Activated T-helper 17 cell treated with anti-CD3 and anti-CD28 coated beads, Interleukin-2, amount 50 U/mL, for 72 hours (primary cell): ENCODE data around the gene PNO1. TPM values are rescaled to one million over a fixed set of nuclear protein-coding genes. Genes with fewer than 3 reads are reported as not detected.

ENCODE experiments used
- ATAC-seq: fragments of 150-1000 bp; cut with Tn5 transposase; replicated peaks from 2 replicates; pipeline ENCODE4 v1.10.0; 2021; ENCODE audit warnings: mild to moderate bottlenecking, moderate library complexity
- H3K27ac Mint-ChIP-seq: one replicate; pipeline ENCODE4 v1.8.0; 2022; ENCODE audit warnings: mixed read lengths
- H3K27me3 Mint-ChIP-seq: one replicate; pipeline ENCODE4 v1.8.0; 2022; ENCODE audit warnings: mixed read lengths
- H3K36me3 Mint-ChIP-seq: one replicate; pipeline ENCODE4 v1.8.0; 2022; ENCODE audit warnings: low read depth, mild to moderate bottlenecking, mixed read lengths
- H3K4me1 Mint-ChIP-seq: one replicate; pipeline ENCODE4 v1.8.0; 2022; ENCODE audit warnings: mixed read lengths
- H3K4me3 Mint-ChIP-seq: one replicate; pipeline ENCODE4 v1.8.0; 2022; ENCODE audit warnings: mild to moderate bottlenecking, mixed read lengths
- H3K9me3 Mint-ChIP-seq: one replicate; pipeline ENCODE4 v1.8.0; 2022; ENCODE audit warnings: mixed read lengths
- total RNA-seq, 2 donors: library from RNA; stranded (reverse); gene quantifications; one replicate each; pipeline ENCODE4 v1.2.3, GENCODE V29; 2022

PNO1 gene
- total RNA-seq, 2 donors from 2014 or later = 10.1 to 27.7 TPM

GRCh38 chr2:68134554-68134953 is 23.1 kb upstream of the PNO1 start:
- no peak for ATAC-seq
- no peak overlapping the region for H3K27ac Mint-ChIP-seq
- H3K4me3 Mint-ChIP-seq = no peak overlapping the region
- H3K4me1 Mint-ChIP-seq = no peaks in the 10 kb centered on the region
- H3K9me3 Mint-ChIP-seq = no peaks in the 10 kb centered on the region
- peaks cover 78% of the 10 kb centered on the region for H3K36me3 Mint-ChIP-seq
- H3K27me3 Mint-ChIP-seq = no peaks in the 10 kb centered on the region

- Mint-ChIP-seq H3K27me3 (no peaks in the 10 kb centered on the region), H3K9me3 (no peaks in the 10 kb centered on the region), H3K36me3 (peaks cover 78% of the 10 kb centered on the region), H3K4me3 (no peak overlapping the region), H3K4me1 (no peaks in the 10 kb centered on the region), H3K27ac (no peak overlapping the region)
- ATAC-seq = no peak
Measured at GRCh38 chr2:68135448-68136320, 22.0 kb upstream of the PNO1 start.

DNA sequence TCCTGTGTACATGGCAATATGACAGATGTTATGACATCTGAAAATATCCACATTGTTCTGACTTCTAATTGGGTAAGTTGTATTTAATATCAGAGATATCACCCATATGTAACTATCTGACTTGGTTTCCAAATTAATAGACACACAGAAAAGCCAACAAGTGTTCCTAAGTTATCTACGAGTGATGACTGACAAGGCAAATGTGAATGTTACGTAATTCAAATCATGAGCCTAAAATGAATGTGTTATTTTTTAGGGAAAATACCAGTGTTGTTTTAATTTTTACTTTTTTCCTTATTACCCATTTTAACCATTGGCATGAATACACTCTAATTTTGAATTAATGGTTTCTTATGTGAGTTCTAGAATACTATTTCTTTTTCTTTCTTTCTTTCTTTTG is 15.8 kb upstream of the PNO1 start:
- H3K36me3 Mint-ChIP-seq = peaks cover 30% of the 10 kb centered on the region
- H3K4me1 Mint-ChIP-seq = no peaks in the 10 kb centered on the region
- no peak overlapping the region for H3K4me3 Mint-ChIP-seq
- H3K9me3 Mint-ChIP-seq = no peaks in the 10 kb centered on the region
- ATAC-seq = no peak
- no peaks in the 10 kb centered on the region for H3K27me3 Mint-ChIP-seq
- no peak overlapping the region for H3K27ac Mint-ChIP-seq

DNA sequence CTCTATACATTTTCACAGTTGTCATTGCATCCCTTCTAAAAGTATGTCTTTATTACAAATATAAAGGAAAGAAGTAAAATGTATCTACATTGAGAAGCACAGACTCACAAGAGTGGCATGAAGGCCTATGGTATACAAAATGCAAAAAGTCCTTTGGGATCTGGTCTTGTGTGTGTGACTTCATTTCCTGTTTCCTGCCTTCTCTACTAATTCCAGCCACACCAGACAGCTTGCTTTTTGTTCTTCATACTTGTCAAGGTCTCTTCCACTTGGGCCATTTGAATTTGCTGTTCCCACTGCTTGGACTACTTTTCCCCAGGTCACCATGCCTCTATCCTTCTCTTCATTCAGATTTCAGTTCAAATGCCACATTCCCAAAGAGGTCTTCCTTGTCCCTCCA is 6.7 kb upstream of the PNO1 start:
- H3K27ac Mint-ChIP-seq = no peak overlapping the region
- no peak overlapping the region for H3K4me3 Mint-ChIP-seq
- H3K27me3 Mint-ChIP-seq = no peaks in the 10 kb centered on the region
- H3K36me3 Mint-ChIP-seq = no peaks in the 10 kb centered on the region
- H3K4me1 Mint-ChIP-seq = peaks cover 9% of the 10 kb centered on the region
- no peak for ATAC-seq
- no peaks in the 10 kb centered on the region for H3K9me3 Mint-ChIP-seq

DNA sequence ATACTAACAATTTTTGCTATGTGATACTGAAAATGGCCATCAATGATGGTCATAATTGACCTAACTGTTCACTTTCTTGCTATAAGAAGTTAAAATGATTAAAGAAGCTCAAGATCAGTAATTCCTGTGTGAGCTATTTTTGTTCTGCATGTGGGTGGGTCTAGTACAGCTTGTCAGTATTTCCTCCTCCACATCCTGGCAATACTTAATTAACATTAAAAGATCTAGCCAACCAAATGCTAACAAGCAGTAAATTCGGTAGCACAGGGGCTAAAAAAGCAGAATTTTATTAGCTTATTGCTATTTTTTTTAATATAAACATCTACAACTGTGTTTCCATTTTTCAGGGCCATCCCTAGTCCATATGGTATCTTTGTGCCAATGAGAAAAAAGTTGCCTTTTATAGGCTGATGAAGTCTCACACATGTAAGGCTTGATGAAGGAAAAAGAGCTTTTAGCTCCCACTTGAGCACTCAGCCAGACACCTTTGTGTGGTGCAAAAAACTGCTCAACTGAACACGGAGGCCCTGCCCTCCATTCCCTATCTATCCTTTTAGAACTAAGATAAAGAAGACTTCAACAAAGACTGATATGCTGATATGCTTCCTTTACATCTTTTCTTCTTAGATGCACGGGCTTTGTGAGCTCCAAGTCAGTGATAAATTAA is 4.9 kb upstream of the PNO1 start:
- Mint-ChIP-seq H3K36me3 (peaks cover 6% of the 10 kb centered on the region), H3K27ac (peak overlapping the region; percentile 43), H3K9me3 (no peaks in the 10 kb centered on the region), H3K4me1 (peaks cover 9% of the 10 kb centered on the region), H3K4me3 (peak overlapping the region; percentile 9), H3K27me3 (no peaks in the 10 kb centered on the region)
- ATAC-seq = no peak

DNA sequence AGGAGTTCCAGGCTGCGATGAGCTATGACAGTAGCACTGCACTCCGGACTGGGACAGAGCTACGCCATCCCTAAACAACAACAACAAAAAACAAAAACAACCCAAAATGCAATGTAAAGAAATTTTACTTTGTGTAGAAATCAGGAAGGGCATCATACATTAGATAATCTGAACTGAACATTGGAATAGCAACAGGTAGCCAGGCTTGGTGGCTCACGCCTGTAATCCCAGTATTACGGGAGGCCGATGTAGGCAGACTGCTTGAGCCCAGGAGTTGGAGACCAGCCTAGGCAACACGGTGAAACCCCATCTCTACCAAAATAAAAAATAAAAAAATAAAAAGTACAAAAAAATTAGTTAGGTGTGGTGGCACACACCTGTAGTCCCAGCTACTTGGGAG is 2.1 kb upstream of the PNO1 start:
- Mint-ChIP-seq H3K27ac (no peak overlapping the region), H3K4me1 (peaks cover 15% of the 10 kb centered on the region), H3K4me3 (peak overlapping the region; percentile 92), H3K36me3 (peaks cover 29% of the 10 kb centered on the region), H3K9me3 (no peaks in the 10 kb centered on the region), H3K27me3 (no peaks in the 10 kb centered on the region)
- no peak for ATAC-seq

DNA sequence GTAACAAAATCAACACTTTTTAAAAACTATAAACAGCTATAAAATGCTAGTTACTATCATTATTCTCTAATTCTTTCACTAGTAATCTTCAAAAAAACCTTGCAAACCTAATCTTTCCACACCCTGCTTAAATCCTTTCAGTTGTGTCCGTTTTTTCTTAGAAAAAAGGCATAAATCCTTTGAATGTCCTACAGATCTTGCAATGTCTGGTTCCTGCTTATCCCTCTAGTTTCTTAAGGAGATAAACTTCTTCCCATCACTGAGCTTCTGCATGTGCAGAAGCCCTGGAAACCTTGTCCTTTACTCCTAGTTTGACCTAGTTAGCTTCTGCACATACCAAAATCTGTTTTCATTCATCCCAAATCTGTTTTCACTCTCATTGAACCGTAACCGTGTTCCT is 1.3 kb upstream of the PNO1 start:
- H3K27ac Mint-ChIP-seq = peak overlapping the region; percentile 99
- H3K36me3 Mint-ChIP-seq = peaks cover 37% of the 10 kb centered on the region
- H3K4me1 Mint-ChIP-seq = peaks cover 17% of the 10 kb centered on the region
- no peaks in the 10 kb centered on the region for H3K27me3 Mint-ChIP-seq
- ATAC-seq = no peak
- no peaks in the 10 kb centered on the region for H3K9me3 Mint-ChIP-seq
- peak overlapping the region; percentile 92 for H3K4me3 Mint-ChIP-seq

DNA sequence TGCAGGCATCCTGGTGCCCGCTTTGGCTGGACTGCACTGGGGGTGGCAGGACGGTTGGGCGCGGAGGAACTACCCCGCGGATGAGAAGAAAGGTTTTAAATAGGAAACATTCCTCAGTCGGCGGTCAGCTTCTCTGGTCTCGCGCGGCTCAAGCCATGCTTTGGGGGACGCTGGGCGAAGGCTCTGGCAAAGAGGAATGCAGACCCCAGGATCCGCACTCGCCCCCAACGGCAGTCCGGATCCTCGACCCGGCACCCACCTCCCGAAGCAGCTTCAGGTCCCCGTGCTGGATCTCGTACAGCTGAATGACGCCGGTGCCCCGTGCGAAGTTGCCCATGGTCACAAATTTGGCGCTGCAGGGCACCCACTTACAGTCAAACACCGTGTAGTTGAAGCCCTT is 686 bp upstream of the PNO1 start:
- H3K4me3 Mint-ChIP-seq = peak overlapping the region; percentile 92
- no peaks in the 10 kb centered on the region for H3K27me3 Mint-ChIP-seq
- peaks cover 43% of the 10 kb centered on the region for H3K36me3 Mint-ChIP-seq
- ATAC-seq = peak; percentile 59
- no peaks in the 10 kb centered on the region for H3K9me3 Mint-ChIP-seq
- H3K4me1 Mint-ChIP-seq = peaks cover 11% of the 10 kb centered on the region
- H3K27ac Mint-ChIP-seq = peak overlapping the region; percentile 99

DNA sequence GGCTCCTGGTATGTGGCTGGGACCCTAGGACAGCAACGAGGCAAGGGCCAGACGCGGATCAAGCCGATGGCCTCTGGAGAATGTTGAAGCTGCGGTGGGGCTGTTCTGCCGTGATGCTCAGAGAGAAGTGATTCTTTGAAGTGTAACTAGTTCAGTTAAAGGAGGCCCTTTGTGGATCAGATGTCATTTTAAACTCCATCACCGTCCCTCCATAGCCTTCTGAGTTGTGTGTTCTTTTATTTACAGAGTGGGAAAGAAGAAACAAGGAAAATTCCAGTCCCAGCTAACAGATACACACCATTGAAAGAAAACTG is 403 bp downstream of the PNO1 start:
- H3K27me3 Mint-ChIP-seq = no peaks in the 10 kb centered on the region
- ATAC-seq = no peak
- peak overlapping the region; percentile 92 for H3K4me3 Mint-ChIP-seq
- peak overlapping the region; percentile 99 for H3K27ac Mint-ChIP-seq
- H3K36me3 Mint-ChIP-seq = peaks cover 54% of the 10 kb centered on the region
- peaks cover 11% of the 10 kb centered on the region for H3K4me1 Mint-ChIP-seq
- H3K9me3 Mint-ChIP-seq = no peaks in the 10 kb centered on the region

GRCh38 chr2:68163641-68164040 is 6.0 kb downstream of the PNO1 start:
- no peak overlapping the region for H3K27ac Mint-ChIP-seq
- H3K4me1 Mint-ChIP-seq = peaks cover 16% of the 10 kb centered on the region
- ATAC-seq = no peak
- H3K36me3 Mint-ChIP-seq = peaks cover 95% of the 10 kb centered on the region
- H3K4me3 Mint-ChIP-seq = no peak overlapping the region
- H3K27me3 Mint-ChIP-seq = no peaks in the 10 kb centered on the region
- H3K9me3 Mint-ChIP-seq = no peaks in the 10 kb centered on the region

- H3K4me3 Mint-ChIP-seq = no peak overlapping the region
- H3K36me3 Mint-ChIP-seq = peaks cover 62% of the 10 kb centered on the region
- no peaks in the 10 kb centered on the region for H3K27me3 Mint-ChIP-seq
- peaks cover 5% of the 10 kb centered on the region for H3K4me1 Mint-ChIP-seq
- peak overlapping the region; percentile 37 for H3K27ac Mint-ChIP-seq
- no peaks in the 10 kb centered on the region for H3K9me3 Mint-ChIP-seq
- no peak for ATAC-seq
Measured at GRCh38 chr2:68167186-68167585, 9.5 kb downstream of the PNO1 start.

DNA sequence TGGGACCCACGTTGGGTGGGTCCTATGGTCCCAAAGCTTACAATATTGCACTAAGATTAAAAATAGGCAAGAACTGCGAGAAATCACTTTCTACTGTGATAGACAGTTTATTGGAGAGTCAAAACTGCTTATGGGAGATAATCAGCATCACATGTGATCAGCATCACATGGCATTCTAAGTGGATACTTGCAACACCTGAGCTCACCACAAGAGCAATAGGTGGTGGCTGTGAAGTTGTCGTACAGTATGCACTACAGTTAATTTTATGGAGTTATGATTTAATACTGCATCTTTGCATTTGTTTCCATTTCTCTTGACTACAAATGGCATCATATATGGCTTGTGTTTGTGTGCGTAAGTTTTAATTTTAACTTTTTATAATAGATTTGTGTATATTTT is 11.6 kb downstream of the PNO1 start:
- no peak for ATAC-seq
- H3K9me3 Mint-ChIP-seq = no peaks in the 10 kb centered on the region

DNA sequence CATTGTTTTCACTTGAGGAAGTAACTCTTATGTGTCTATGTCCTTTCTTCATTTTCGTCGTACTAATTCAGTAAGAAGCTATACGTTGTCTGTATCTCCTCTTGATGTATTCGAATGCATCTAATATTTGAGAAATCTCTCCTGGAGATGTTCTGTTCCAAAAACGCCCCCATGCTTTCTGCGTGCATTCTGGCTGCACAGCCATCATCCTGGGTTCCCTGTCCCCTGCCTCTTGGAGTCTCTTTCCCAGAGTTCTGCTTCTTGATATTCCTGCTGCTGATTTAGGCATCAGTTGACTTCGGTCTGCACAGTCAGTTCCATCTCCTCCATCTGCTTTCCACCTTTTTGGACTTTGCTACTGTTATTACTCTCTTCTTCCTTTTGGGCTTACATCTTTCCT is 13.5 kb downstream of the PNO1 start:
- peaks cover under 1% of the 10 kb centered on the region for H3K4me1 Mint-ChIP-seq
- no peak overlapping the region for H3K27ac Mint-ChIP-seq
- peaks cover 42% of the 10 kb centered on the region for H3K36me3 Mint-ChIP-seq
- H3K27me3 Mint-ChIP-seq = no peaks in the 10 kb centered on the region
- H3K9me3 Mint-ChIP-seq = no peaks in the 10 kb centered on the region
- no peak for ATAC-seq
- no peak overlapping the region for H3K4me3 Mint-ChIP-seq

More for the DNA sequence above, 11.6 kb downstream of the PNO1 start:
- Mint-ChIP-seq H3K4me3 (no peak overlapping the region), H3K4me1 (peaks cover 5% of the 10 kb centered on the region), H3K27me3 (no peaks in the 10 kb centered on the region), H3K27ac (no peak overlapping the region), H3K36me3 (peaks cover 42% of the 10 kb centered on the region)

DNA sequence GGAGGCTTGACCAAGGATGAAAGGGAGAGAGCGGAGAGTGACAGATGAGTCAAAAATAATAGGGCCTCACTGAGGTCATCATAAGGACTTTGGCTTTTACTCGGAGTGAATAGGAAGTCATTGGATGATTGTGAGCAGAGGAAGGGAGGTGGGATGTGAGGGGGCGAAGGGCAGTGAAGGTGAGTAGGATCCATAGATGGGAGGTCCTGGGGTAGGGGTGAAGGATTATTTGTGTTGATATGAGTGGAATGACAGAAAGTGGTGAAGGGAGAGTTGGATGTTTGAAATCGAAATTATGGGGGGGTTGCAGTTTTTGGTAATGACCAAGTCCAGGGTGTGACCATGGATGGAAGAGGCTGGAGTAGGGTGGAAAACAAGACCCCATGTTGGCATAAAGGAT is 14.0 kb downstream of the PNO1 start:
- Mint-ChIP-seq H3K27me3 (no peaks in the 10 kb centered on the region), H3K9me3 (no peaks in the 10 kb centered on the region), H3K36me3 (peaks cover 42% of the 10 kb centered on the region), H3K4me3 (no peak overlapping the region), H3K27ac (no peak overlapping the region), H3K4me1 (no peaks in the 10 kb centered on the region)
- ATAC-seq = no peak

- Mint-ChIP-seq H3K27ac (no peak overlapping the region), H3K27me3 (no peaks in the 10 kb centered on the region), H3K36me3 (peaks cover 42% of the 10 kb centered on the region), H3K9me3 (no peaks in the 10 kb centered on the region), H3K4me3 (no peak overlapping the region), H3K4me1 (no peaks in the 10 kb centered on the region)
- no peak for ATAC-seq
Measured at GRCh38 chr2:68172521-68172920, 14.8 kb downstream of the PNO1 start.
